Measurements from ENCODE around the gene BBS12.

GRCh38 chr4:122771724-122772123 lies 39.2 kb downstream of the BBS12 start:
- no peak for TF ChIP-seq CTCF (IDR thresholded peaks at IDR 0.05)
- no peak for TF ChIP-seq POLR2A (IDR thresholded peaks at IDR 0.05)

All from heart left ventricle (tissue), 13 donors.